Small intestine (tissue), 7 donors: ENCODE data around the gene HDAC11. TPM values are rescaled to one million over a fixed set of nuclear protein-coding genes. Genes with fewer than 3 reads are reported as not detected.

Experiments
- DNase-seq, 2 donors: peaks; one replicate each; pipeline versions ENCODE4 v3.0.0 to v3.0.0-alpha.2; 2013
- FAIRE-seq: peaks from 2 replicates; lab custom pipeline; 2012; peaks lifted over from hg19 to GRCh38; lab: Jason Lieb, UNC
- H3K27ac ChIP-seq, 3 donors: one replicate each; pipeline ENCODE4 v1.5.1; 2013; ENCODE audit warnings: low read length in 2 of 3, mild to moderate bottlenecking in 2 of 3, control low read depth in 1 of 3, inconsistent platforms in 1 of 3, low read depth in 1 of 3, moderate library complexity in 1 of 3
- H3K27me3 ChIP-seq, 3 donors: one replicate each; pipeline ENCODE4 v1.6.1; 2013; ENCODE audit warnings: low read length in 3 of 3, inconsistent platforms in 1 of 3; ENCODE audit not compliant: control insufficient read depth in 3 of 3, insufficient read depth in 3 of 3
- H3K36me3 ChIP-seq, 3 donors: one replicate each; pipeline ENCODE4 v1.6.1; 2013; ENCODE audit warnings: low read length in 3 of 3, inconsistent platforms in 1 of 3, low read depth in 1 of 3, mild to moderate bottlenecking in 1 of 3, moderate library complexity in 1 of 3; ENCODE audit not compliant: control insufficient read depth in 3 of 3, insufficient read depth in 2 of 3
- H3K4me1 ChIP-seq, 3 donors: one replicate each; pipeline ENCODE4 v1.6.1; 2013; ENCODE audit warnings: low read length in 2 of 3, inconsistent platforms in 1 of 3, low read depth in 1 of 3, mild to moderate bottlenecking in 1 of 3, moderate library complexity in 1 of 3; ENCODE audit not compliant: control insufficient read depth in 3 of 3, insufficient read depth in 2 of 3
- H3K4me3 ChIP-seq, 3 donors: one replicate each; pipeline ENCODE4 v1.5.1; 2013; ENCODE audit warnings: low read length in 3 of 3, control low read depth in 1 of 3, inconsistent platforms in 1 of 3, low read depth in 1 of 3, mild to moderate bottlenecking in 1 of 3, moderate library complexity in 1 of 3
- H3K9me3 ChIP-seq, 2 donors: one replicate each; pipeline ENCODE4 v1.6.1; 2013; ENCODE audit warnings: low read depth in 1 of 2, low read length in 1 of 2; ENCODE audit not compliant: control insufficient read depth in 2 of 2, insufficient read depth in 1 of 2
- WGBS, 3 donors: extraction: QIAGEN DNeasy Blood & Tissue Kit; methylation state at CpG; one replicate each; pipeline ENCODE4 v1.1.7; 2013; 5-methylcytosine and 5-hydroxymethylcytosine counted together
- polyA plus RNA-seq, 4 donors: library from polyadenylated mRNA; stranded (reverse) in 3 of 4; unstranded in 1 of 4; fragments of 200-250 nt in 3 of 4; fragments of 120-200 nt in 1 of 4; gene quantifications; one replicate each; pipeline versions ENCODE4 v1.2.1 to v1.2.3, GENCODE V29; 2013
- donor health status: healthy with polysubstance abuse.
- donor health status: control.
- donor health status: control.
- donor health status: Bipolar disorder and iron deficiency.
- donor health status: healthy.

HDAC11 gene
- polyA plus RNA-seq, 4 donors: 12.4 to 20.8 (median 18.7) TPM

DNA sequence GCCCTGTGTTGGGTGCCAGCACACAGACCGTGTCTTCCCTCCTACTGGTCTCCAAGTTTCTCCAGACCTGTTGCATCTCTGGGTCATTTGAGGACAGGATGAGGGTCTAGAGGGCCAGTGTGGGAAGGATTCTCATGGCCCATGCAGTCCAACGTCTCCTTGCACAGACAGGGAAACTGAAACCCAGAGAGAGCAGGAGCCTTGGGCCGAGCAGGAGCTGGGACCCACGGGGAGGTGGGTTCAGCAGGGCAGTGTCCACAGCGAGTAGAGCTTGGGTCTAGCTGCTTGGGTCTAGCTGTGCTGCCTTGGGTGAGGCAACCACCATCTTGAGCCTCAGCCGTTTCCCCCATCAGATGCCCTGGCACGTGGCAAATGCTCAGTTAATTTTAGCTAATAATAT, 32.3 kb downstream of the HDAC11 start:
- H3K4me3 ChIP-seq: no peak overlapping the region
- no peaks in the 10 kb centered on the region for H3K4me1 ChIP-seq
- DNase-seq (no peak), FAIRE-seq (no peak)
- H3K9me3 ChIP-seq: no peaks in the 10 kb centered on the region
- no peaks in the 10 kb centered on the region for H3K36me3 ChIP-seq
- H3K27ac ChIP-seq: no peak overlapping the region
- 78 to 84% (median 82%) methylated on average over 7 of the region's 7 CpGs for WGBS, 3 donors
- peaks cover 0 to 5% (median 0%) of the 10 kb centered on the region in 3 donors for H3K27me3 ChIP-seq

DNA sequence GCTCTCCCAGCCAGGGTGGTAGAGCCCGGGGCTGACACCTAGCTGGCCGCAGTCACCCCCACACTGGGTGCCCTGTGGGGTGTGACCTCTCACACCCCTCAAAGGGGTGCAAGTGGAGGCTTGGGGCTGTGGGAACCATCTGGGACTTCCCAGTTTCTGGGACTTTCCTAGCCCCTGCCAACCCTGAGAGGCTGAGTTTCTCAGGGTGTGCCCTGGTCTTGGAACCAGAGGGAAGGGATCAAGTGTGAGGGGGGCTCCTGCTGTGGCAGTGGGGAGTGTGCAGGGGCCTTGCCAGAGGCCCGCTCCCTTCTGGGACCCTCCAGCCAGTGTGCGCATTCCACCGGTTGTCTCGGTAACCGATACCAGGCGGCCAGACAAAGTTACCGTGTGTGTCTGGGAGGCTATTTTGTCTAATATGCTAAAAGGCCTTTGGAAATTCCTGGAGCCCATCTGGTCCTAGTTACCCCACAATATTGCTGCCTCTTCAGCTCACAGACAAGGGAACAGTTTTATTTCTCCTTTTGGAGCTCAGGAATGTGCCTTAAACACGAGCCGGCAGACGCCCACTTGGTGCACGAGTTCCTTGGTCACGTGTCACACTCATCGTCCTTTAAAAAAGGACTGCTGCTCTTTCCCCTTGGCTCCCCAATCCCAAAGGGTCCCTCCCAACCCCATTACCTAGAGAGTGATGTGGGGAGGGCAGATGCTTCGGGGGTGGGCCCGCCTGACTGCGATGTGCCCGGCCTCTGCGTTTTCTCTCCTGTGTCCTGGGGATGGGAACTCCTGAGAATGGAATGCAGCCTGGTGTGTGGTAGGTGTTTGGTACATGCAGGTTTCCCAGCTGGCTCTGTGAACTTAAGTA, 33.2 kb downstream of the HDAC11 start:
- no peaks in the 10 kb centered on the region for H3K36me3 ChIP-seq
- FAIRE-seq (no peak), DNase-seq (no peak)
- H3K4me1 ChIP-seq: no peaks in the 10 kb centered on the region
- H3K27me3 ChIP-seq: peaks cover 0 to 5% (median 0%) of the 10 kb centered on the region in 3 donors
- H3K27ac ChIP-seq: no peak overlapping the region
- H3K4me3 ChIP-seq: no peak overlapping the region
- H3K9me3 ChIP-seq: no peaks in the 10 kb centered on the region
- 74 to 79% (median 76%) methylated on average over 20 of the region's 20 CpGs for WGBS, 3 donors

DNA sequence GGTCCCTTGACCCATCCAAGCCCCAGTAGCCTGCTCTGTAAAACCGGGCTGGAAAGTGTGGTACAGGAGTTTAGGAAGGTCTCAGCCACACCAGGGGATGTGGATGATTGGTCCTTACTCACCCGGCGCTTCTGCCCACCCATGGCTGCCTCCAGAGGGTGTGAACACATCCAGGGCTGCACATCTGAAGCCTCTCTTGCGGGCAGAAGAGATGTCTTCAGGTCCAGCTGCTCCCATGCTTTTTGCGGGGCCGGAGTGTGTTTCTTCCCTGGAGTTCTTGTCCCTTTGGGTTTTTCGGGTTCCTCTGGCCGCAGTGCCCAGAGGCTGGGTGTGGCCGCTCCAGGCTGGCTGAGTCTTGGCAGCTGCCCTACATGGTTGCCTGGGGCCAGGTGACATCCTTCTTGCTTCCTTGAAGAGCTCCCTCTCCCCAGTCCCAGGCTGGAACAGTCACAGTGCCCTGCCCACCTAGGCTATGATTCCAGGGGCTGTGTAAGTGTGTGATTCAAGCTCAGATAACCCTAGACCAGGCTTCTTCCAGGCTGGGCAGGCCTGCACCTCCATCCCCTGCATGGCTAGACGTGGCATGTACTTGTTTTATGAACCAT, 33.9 kb downstream of the HDAC11 start:
- Histone ChIP-seq H3K4me3 (no peak overlapping the region), H3K4me1 (no peaks in the 10 kb centered on the region), H3K27ac (no peak overlapping the region), H3K36me3 (no peaks in the 10 kb centered on the region), H3K9me3 (no peaks in the 10 kb centered on the region), H3K27me3 (peaks cover 0 to 5% (median 0%) of the 10 kb centered on the region in 3 donors)
- FAIRE-seq (no peak), DNase-seq (no peak)
- WGBS, 3 donors: 49 to 80% (median 62%) methylated on average over 10 of the region's 10 CpGs

DNA sequence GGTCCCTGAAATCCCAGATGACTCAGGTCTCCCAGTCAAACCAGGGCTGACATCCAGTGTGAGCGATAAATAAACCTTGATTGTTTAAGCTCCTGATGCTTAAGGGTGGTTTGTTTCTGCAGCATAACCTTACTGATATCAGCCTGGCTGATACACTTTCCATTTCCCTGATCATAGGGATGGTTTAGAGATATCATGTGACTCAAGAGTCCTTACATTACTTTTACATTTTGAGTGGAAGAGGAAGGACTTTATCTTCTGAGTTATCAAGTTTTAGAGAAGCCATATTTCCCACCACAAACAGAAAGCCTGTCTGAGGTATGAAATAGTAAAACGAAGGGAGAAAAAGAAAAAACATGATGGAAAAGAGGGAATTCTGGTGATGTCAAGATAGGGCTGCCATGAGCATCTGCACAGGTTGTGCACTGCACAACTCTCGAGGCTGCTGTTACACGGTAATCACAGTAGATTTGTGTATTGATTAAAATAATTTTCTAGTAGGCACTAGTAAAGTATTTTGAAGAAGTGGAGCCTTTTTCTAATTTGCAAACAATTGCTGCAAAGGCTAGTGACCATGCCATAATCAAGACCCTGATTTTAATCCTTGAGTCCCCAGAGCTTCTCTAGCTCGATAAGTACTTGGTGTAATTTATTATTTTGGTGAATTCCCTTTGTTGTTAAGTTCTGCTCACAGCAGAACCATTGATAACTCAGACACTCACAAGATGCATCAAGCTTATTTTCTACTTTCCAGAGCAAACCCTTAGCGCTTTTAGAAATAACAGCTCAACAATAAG, 34.7 kb downstream of the HDAC11 start:
- H3K4me3 ChIP-seq: no peak overlapping the region

DNA sequence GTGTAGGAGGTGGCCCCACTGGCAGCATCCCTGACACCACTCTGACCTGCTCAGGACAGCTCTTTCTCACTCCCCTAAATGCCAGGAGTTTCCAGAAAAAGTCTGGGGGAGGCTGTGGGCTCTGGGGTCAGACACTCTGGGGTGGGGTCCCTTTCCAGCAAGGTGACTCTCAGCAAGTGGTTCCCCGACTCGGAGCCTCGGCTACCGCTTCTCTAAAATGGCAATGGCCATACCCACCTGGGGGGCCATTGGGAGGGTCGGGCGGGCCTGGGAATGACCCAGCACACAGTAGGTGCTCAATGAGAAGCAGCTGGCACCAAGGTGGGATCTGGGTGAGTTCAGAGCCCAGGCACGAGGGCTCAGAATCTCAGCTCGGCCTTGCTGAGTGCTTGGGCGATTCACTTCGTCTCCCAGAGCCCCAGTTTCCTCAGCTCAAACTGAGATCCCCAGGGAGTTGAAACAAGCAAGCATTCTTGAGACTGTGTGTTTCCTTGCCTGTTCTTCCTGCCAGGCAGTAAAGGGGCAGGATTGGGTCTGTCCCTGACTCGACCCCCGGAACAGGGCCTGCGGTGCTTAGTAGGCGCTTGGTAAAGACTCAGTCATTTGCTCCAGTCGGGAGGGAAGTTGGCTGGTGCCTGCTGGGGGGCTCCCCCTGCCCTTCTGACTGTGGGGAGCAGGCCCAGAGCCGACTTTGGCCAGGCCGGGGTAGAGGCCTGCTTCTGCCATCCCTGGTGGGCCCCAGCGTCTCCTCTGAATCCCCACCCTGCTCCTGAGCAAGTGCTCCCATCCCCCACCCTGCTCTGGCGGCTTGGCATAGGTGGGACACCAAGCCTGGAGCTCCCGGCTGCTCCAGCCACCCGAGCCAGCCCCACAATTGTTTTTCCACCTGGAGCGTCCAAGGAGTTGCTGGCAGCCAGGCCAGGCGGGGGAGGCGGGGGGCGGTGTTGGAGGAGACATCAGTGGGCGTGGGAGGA, 36.0 kb downstream of the HDAC11 start:
- Histone ChIP-seq H3K36me3 (no peaks in the 10 kb centered on the region), H3K9me3 (no peaks in the 10 kb centered on the region), H3K27ac (no peak overlapping the region), H3K4me3 (no peak overlapping the region), H3K4me1 (no peaks in the 10 kb centered on the region), H3K27me3 (peaks cover 0 to 5% (median 0%) of the 10 kb centered on the region in 3 donors)
- WGBS, 3 donors: 83 to 91% (median 88%) methylated on average over 24 to 26 of the region's 26 CpGs
- FAIRE-seq (no peak), DNase-seq (no peak)

More for the DNA sequence above, 34.7 kb downstream of the HDAC11 start:
- Histone ChIP-seq H3K36me3 (no peaks in the 10 kb centered on the region), H3K27me3 (peaks cover 0 to 5% (median 0%) of the 10 kb centered on the region in 3 donors), H3K4me1 (no peaks in the 10 kb centered on the region), H3K27ac (no peak overlapping the region), H3K9me3 (no peaks in the 10 kb centered on the region)
- no peak for FAIRE-seq
- 77 to 82% (median 80%) methylated on average over 6 of the region's 6 CpGs for WGBS, 3 donors
- DNase-seq: no peak

DNA sequence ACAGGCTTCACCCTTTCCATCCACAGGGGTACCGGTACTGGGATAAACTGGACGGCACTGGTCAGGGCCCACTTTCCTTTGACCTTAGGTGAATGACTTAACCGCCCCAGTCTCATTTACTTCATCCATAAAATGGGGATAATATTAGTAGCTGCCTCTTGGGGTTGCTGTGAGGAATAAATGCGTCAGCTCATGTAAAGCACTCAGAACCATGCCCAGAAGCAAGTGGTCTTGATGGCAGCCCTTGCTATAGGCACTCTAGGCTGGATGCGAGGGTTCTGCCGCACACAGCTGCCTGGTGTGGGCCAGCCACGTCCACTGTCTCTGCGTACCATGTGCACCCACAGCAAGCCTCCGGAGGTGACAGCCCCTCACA, 36.6 kb downstream of the HDAC11 start:
- FAIRE-seq (no peak), DNase-seq (no peak)
- Histone ChIP-seq H3K9me3 (no peaks in the 10 kb centered on the region), H3K4me1 (no peaks in the 10 kb centered on the region), H3K36me3 (no peaks in the 10 kb centered on the region), H3K4me3 (no peak overlapping the region), H3K27ac (no peak overlapping the region), H3K27me3 (peaks cover 0 to 5% (median 0%) of the 10 kb centered on the region in 3 donors)
- WGBS, 3 donors: 90 to 91% (median 91%) methylated on average over 9 of the region's 9 CpGs

DNA sequence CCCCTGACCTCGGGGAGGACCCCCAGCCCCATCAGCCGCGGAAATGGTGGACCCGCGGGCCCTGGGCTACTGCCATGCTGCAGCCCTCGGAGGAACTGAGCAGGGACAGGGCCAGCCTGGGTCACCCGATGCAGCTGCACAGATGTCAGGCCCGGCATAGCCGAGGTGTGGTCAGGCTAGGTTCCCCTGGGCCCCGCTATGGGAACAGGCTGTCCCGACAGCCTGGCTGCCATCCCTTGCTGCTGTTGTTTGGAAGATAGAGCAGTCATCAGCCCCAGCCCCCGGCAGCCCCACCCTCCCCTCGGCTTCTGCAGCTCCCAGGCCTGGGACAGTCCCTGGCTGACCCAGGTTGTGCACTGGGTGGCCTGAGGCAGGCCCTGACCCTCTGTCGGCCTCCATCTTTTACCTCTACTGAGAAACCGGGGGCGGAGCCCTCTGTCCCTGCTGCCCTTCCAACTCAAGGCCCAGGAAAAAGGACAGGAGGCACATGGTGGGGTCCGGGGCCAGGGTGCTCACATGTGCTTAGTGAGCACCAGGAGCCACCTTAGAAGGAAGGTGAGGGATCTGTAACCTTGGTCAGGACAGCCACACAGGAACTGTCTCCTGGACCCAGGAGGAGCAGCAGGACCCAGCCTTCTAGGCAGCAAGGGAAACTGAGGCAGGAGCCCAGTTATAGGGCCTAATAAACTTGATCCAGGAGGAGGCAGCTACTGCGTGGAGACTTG, 37.3 kb downstream of the HDAC11 start:
- FAIRE-seq: no peak
- peaks cover 0 to 5% (median 0%) of the 10 kb centered on the region in 3 donors for H3K27me3 ChIP-seq
- H3K4me1 ChIP-seq: no peaks in the 10 kb centered on the region
- no peak overlapping the region for H3K4me3 ChIP-seq
- H3K36me3 ChIP-seq: no peaks in the 10 kb centered on the region
- no peaks in the 10 kb centered on the region for H3K9me3 ChIP-seq
- H3K27ac ChIP-seq: no peak overlapping the region
- WGBS, 3 donors: 75 to 79% (median 76%) methylated on average over 18 of the region's 18 CpGs
- DNase-seq: no peak
